Occipital lobe (tissue), 2 donors: ENCODE data around the gene ALX3. TPM values are rescaled to one million over a fixed set of nuclear protein-coding genes. Genes with fewer than 3 reads are reported as not detected.

Experiments
- DNase-seq: peaks from one replicate; lab custom pipeline; 2025; lab: John Stamatoyannopoulos, UW
- total RNA-seq: library from RNA; depleted of rRNA; stranded (reverse); fragments of >200 nt; gene quantifications from one replicate; pipeline ENCODE4 v1.2.3, GENCODE V29; 2014

ALX3 gene
- 0.31 TPM for total RNA-seq

DNA sequence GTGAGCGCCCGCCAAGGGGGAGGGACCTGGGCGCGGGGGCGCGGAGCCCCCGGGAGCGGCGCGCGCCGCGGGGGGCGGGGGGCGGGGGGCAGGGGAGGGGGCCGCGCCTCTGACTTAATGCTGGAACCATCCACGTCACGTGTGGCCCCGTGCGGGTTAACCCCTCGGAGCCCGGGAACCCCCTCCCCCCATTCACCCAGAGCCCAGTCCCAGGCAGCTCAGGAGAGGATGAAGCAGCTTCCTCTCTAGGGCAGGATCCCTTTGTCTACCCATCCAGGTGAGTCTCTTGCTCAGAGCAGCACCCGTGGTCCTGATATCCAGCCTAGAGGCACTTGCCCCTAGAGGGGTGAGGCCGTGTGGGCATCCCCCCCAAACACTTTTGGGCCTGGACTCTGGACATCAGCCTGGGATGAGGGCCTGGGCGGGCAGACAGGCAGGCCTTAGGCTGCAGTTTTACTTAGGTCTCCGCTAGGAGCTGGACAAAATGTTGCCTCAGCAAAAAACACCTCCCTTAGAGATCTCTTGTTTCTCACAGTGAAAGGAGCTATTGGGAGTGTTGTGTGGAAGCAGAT lies at the start of gene ALX3:
Gene ALX3, minus strand, starts transcription at position 2 of the 572 bp plus-strand sequence. CDS start 60 bp downstream, outside the sequence.
- no peak for DNase-seq

- no peak for DNase-seq
Observed at GRCh38 chr1:110119843-110120242, 49.4 kb upstream of the ALX3 start.

GRCh38 chr1:110118636-110119396 lies 48.3 kb upstream of the ALX3 start:
- no peak for DNase-seq

GRCh38 chr1:110114784-110115183 lies 44.3 kb upstream of the ALX3 start:
- no peak for DNase-seq

DNA sequence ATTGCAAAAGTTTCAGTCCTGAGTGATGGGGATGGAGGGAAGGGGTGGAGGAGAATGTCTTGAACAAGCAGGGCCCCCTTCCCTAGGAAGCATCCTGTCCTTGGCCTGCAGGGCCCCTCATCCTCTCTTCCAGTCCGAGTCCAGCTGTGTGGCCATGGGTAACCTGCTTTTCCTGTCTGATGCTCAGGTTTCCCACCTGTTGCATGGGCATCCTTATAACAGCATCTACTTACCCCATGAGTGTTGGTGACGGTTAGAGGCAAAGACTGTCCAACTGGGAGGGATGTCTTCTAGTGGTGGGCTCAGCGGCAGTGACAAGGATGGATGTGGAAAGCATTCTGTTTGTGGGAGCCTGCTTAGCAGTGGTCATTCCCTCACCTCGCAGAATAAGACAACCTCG lies 43.7 kb upstream of the ALX3 start:
- no peak for DNase-seq

GRCh38 chr1:110113551-110113950 lies 43.1 kb upstream of the ALX3 start:
- no peak for DNase-seq

GRCh38 chr1:110112656-110113055 lies 42.2 kb upstream of the ALX3 start:
- DNase-seq = no peak

- no peak for DNase-seq
Observed at GRCh38 chr1:110112143-110112542, 41.7 kb upstream of the ALX3 start, which contains the start of gene UBL4B. Gene UBL4B (plus strand): TSS chr1:110112443. CDS start chr1:110112535, 92 bp downstream.

- DNase-seq = no peak
Observed at GRCh38 chr1:110111081-110111480, 40.6 kb upstream of the ALX3 start.

DNA sequence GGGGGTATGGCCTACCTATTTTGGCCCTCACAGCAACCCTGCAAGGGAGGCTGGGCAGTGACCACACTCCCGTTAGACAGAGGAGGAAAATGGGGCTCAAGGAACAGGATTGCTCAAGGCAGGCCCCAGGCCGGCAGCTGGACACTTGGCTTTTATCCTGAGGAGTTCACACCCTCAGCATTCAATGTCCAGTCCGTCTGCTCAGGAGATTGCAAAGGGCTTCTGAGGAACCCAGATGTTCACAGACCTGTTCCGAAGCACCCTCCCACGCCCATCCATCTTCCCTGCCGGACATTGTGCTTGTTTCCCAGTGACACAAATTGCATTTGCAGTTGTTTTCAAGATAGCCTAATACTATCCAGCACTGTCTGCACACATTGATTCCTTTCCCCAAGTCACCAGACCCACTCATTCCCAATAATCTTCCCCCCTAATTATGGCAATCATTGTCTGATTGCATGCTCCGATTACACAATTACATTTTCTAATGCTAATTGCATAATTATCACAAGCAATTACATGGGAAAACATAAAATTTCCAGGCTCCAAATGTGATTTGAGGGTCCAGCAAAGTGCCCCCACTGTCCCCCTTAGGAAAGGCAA lies 37.5 kb upstream of the ALX3 start:
- DNase-seq = no peak

DNA sequence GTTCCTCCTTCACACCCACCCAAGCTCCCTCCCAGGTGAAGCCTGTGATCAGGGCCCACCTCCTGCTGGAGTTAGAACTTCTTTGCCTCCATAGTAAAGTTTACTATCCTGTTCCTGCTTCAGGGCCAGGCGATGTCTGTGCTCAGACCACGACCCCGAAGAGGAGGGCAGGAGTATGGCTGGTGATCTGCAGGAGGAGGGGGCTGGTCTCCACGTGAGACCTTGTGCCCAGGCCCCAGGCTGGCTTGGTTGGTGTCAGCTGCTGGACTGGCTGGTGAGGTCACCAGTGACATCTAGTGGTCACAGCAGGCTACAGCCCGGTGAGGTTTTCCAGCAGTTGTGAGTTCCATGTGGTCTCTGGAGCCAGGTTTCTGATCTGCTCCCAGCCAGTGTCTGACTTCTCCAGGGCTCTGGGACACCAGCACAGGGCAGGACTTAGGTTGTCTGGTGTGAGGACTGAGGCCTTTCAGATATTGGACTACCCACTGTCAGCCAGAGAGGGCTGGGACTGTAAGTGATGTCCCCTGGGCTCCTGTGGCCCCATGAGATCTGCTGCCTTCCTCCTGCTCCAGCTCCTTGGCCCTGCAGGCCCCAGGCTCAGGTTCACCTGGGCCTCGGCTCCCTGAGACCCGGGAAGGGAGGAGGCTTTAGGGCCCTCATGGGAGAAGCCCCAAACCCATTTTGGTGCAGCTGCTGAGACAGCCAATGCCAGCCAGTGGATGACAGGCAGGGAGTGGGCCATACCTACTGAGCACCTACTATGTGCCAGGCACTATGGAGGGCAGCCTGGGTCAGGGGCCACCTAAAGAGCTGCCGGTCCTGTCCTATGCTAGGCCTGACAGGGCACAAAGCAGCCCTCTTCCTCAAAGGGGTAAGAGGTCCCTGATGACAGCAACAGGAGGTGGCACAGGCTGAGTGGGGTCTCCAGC lies 35.8 kb upstream of the ALX3 start:
- DNase-seq = peak; percentile 43

DNA sequence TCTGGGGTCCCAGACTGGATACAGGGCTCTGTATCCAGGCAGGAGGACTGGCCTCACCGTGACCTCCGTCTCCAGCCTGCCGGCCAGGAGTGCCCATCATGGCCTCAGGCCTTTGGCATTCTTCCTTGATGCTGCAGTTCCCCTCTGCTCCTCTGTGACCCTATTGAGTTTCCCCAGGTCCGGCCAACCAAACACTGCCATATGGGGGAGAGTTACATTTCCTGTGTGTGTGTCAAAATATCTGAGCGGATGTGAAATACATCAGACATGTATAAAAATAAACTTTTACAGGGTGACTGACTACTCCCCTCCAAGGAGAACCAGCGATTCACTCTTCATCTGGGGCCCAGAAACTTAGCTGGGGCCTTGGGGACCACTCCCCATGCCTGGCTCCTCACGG lies 31.6 kb upstream of the ALX3 start:
- DNase-seq = no peak

DNA sequence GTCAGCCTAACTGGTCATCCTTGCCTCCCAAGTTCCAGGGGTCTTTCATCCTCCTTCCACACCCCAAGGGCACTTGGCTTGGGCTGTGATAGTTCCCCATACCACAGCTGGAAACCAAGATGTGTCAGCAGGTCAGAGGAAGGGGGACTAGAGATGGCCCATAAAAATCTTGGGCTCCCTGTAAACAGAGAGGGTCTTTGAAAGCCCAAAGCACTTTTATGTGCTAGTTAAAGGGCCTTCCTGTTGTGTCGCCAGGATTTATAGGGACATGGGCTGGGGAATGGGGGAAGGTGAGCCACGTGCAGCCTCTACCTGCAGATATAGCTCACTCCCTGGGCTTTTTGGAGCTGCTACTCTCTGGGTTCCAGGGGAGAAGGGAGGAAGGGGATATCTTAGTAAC lies 29.9 kb upstream of the ALX3 start:
- DNase-seq = no peak

DNA sequence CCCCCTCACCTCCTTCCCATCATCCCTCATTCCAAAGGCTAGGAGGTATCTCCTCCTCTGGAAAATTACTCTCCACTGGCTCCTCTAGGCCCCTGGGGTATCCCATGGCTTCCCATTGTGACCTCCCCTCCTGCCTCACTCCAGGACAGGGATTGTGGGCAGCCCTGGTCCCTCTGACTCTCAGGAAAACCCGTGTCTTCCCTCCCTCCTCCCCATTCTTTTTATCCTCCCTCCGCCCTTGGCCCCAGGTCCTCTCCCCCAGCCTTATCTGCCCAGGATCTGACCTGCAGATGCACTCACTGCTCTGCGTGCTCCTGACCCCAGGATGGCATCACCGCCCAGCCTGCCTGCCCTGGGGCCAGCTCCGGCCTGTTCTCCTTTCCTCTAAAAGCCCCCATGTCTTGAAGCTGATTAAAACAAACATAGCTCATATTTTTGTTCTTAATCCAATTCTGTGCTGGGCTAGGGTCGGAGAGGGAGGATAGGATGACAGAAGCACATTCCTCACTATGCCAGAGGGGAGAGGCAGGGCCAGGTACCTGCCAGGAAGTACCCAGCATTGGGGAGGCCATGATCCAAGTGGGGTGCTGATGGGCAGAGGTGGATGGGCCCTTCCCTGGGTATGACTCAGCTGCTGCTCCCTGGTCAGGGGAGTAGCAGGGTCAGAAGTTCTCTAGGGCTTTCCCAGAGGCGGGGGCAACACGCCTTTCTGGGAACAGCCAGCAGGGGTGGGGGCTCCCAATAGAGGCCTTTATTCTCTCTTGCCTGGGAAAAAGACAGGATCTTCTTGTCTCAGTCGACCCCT lies 28.0 kb upstream of the ALX3 start:
- DNase-seq = no peak

GRCh38 chr1:110097507-110098221 lies 27.2 kb upstream of the ALX3 start:
- no peak for DNase-seq

GRCh38 chr1:110094931-110095654 lies 24.6 kb upstream of the ALX3 start:
- no peak for DNase-seq

- DNase-seq = no peak
Observed at GRCh38 chr1:110092991-110093390, 22.5 kb upstream of the ALX3 start.

DNA sequence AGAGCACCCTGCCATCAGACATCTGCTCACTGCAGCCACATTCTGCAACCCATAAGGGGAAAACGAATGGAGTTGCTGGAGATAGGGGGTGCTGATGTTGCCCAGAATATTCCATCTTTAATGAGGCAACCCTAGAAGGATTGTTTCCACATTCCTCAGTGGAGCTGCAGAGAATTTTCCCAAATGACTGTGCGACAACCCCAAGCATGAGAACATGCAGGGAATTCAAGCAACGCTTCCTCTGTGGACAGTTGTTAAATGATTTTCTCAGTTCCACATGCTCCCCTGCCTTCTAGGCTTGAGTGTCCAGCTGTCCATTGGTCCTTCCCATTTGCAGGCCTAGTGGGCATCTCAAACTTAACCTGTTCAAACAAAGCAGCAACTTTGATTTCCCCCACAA lies 21.3 kb upstream of the ALX3 start:
- no peak for DNase-seq

- DNase-seq = no peak
Observed at GRCh38 chr1:110091381-110091780, 20.9 kb upstream of the ALX3 start.
